ENCODE data around the gene TRIM43.
"Not testable (repeated sequence)": the region's sequence is repeated elsewhere in the genome, so short reads cannot be mapped to it uniquely, and the experiment has no call there.

TRIM43 gene

GRCh38 chr2:95642360-95642759 lies 50.6 kb downstream of the TRIM43 start:
- DNase-seq: not testable (repeated sequence)

GRCh38 chr2:95642951-95643350 lies 51.1 kb downstream of the TRIM43 start:
- not testable (repeated sequence) for DNase-seq

GRCh38 chr2:95645312-95645711 lies 53.5 kb downstream of the TRIM43 start:
- not testable (repeated sequence) for DNase-seq

- not testable (repeated sequence) for DNase-seq
These were observed 54.6 kb downstream of the TRIM43 start for GRCh38 chr2:95646274-95646994.

- not testable (repeated sequence) for DNase-seq
These were observed 57.2 kb downstream of the TRIM43 start for GRCh38 chr2:95648894-95649544.
